CD4-positive, alpha-beta T cell treated with Interleukin-15 for 1 hour (primary cell): Measurements from ENCODE around the gene PPP2R2B.

ENCODE experiments used
- DNase-seq: peaks from one replicate; pipeline ENCODE4 v3.0.0-alpha.2; 2020

The PPP2R2B gene

DNA sequence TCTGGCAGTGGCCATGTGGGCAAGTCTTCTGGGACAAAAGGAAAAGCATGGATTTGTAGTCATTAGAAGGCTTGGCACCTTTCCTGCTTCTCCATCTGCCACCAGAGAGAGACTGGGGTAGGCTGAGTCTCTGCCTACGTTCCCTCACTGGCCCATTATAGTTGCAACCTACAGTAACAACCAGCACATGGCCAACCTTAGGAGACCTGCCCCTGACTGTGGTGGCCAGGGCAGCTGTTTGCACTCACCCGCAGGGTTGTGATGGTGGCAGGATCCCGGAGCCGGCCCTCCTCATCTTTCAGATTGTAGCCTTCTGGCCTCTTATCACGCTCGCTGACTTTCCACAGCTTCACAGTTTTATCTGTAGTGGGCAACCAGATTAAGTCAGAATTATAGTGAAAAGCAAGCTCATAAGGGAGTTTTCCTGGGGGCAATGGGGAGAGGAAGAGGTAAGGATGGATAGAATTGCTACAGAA is 187.6 kb downstream of the PPP2R2B start:
- no peak for DNase-seq

DNA sequence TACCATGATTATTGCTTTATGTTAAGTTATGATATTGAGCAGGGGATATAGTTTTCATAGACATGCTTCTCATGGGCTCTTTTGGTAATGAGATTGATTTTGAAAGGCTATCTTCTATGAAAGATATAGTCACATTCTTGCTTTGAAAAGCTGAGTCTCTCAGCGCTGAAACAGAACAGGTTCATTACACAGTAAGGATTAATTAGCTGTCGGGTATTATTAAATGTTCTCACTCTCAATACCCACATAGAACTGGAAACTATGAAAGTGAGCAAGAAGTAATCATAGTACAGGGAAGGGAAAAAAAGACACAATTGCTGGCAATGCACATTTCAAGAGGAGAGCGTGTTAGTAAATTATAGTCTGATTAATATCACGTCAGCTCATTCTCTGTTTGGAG is 190.9 kb downstream of the PPP2R2B start:
- DNase-seq, result no peak

- DNase-seq, result no peak
Measured at GRCh38 chr5:146683861-146684260, 194.7 kb downstream of the PPP2R2B start.

DNA sequence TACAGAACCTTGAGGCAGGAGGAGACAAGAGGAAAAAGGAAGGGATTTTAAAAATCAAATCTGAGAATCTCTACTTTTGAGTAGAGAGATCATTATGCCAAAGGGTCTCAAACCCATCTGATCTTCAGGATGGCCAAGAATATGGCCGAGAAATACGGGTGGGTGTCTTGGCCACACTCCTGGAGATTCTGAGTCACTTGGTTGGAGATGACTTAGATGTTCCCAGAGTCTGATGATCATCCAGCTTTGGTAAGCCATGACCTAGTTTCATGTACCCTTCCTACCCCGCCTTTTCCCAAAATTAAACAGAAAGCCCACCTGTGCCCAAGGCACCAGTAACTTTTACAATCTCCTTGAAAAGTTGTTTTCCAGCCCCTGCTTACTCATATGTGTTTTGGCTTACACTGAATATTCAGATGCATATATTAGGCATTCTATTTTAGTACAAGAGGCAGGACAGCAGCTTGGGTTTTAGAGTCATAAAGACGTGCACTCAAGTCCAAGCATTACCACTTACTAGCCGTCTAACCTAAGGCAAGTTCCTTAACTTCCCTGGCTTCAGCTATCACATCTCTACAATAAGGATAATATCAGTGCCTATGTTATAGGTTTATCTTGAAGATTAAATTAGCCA is 195.5 kb downstream of the PPP2R2B start:
- DNase-seq, result no peak

DNA sequence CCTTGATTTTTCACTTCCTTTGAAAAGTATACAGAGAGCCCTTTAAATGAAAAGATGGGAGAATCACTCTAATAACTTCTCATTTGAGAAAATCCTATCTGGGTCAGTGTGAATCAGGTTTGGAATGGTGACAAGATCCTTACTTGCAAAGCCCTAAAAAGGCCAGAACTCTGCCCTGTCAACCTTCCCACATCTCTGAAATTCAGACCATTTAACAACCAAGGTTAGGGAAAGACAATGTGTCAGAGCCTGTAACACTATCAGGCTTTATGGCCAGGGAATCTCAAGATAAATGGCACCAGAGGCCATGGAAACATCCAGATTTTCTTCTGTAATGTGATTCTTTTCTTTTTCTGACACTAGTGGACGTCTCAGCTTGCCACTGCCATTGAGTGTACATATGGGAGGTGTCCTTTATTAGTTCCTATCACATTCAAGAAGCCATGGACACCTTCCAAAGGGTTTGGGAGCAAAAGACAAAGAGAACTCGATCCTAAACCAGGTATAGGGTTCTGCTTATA is 196.9 kb downstream of the PPP2R2B start:
- no peak for DNase-seq

- DNase-seq, result no peak
Measured at GRCh38 chr5:146680846-146681584, 197.5 kb downstream of the PPP2R2B start.

- no peak for DNase-seq
Measured at GRCh38 chr5:146675636-146676035, 202.9 kb downstream of the PPP2R2B start.

- no peak for DNase-seq
Measured at GRCh38 chr5:146672866-146673265, 205.7 kb downstream of the PPP2R2B start.

GRCh38 chr5:146671561-146672295 is 206.8 kb downstream of the PPP2R2B start:
- DNase-seq, result no peak

GRCh38 chr5:146669656-146670055 is 208.9 kb downstream of the PPP2R2B start:
- DNase-seq, result no peak

DNA sequence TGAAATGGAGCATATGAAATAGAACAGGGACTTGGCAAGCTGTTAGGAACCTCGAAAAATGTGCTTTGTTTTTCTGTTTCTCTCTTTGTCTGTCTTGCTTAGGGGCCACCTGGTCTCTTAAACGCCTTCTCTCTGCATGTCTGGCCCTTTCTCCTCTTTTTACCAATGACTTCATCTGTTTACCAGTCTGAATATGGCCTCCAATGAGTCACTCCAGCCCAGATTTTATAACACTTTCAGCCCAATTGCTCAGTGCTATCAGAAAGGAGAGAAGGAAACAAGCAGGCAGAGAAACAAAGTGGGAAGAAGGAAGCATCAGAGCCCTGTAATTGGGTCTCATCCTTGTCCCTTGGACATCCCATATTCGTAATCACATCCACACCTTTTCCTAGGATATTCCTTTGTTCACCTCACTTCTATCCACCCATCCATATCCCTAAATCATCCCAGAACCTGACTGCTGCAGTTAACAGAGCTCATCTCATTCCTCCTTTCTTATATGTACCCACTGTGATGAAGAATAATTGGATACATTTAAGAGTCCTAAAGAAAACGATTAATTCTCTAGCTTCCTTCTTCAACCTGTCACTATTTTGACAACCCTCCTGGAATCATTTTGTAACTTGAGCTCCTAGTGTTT is 210.8 kb downstream of the PPP2R2B start:
- no peak for DNase-seq

DNA sequence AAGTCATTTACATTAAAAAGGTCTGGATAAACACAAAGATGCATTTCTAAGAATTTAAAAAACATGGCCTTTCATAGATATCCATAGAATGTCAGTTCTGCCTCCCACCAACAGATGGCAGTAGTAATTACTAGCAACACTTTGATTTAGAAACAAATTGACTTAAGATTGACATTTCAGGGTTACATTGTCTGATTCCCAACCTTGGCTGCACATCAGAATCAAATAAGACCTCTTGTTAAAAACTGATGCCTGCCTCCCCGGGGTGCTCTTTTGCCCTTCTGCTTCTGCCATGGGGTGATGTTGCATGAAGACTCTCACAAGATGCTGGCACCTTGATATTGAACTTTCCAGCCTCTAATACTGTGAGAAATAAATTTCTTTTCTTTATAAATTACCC is 216.3 kb downstream of the PPP2R2B start:
- DNase-seq, result no peak

- no peak for DNase-seq
Measured at GRCh38 chr5:146660376-146660960, 218.1 kb downstream of the PPP2R2B start.

- no peak for DNase-seq
Measured at GRCh38 chr5:146659961-146660360, 218.6 kb downstream of the PPP2R2B start.

DNA sequence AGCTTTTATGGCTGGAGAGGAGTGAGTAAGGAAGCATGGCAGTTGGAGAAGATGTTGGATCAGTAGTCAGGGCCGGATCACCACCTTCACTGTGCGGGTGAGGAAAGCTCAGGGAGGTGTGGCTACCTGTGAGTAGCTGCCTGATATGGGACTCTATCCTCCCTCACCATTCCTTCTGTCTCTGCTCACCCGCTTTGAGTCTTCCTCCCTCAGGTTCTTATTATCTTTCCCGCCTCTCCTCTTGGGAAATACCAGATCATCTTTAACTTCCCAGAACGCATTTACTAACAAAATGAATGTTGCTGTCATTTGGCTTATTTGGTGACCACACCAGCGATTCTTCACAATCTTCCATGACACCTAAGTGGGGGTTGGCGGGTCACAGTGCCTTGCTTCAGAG is 221.9 kb downstream of the PPP2R2B start:
- DNase-seq, result no peak

- no peak for DNase-seq
Measured at GRCh38 chr5:146653560-146653959, 225.0 kb downstream of the PPP2R2B start.

DNA sequence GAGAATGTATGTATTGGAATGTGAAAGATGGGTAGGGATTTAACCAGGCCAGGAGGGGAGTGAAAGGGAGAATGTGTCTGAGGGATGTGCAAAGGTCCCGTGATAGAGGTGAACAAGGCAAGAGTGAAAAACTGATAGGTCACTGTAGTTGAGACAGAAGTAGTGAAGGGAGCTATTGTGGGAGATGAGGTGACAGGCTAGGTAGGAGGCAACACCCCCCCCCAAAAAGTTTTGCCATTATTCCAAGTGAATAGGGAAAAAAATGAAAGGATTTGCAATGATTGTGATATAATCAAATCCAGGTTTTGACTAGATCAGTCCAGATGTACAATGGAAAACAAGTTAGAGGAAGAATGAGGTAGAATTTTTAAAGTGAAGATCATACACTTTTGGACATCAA is 226.0 kb downstream of the PPP2R2B start:
- DNase-seq, result no peak

GRCh38 chr5:146647656-146648199 is 230.8 kb downstream of the PPP2R2B start:
- DNase-seq, result no peak

- no peak for DNase-seq
Measured at GRCh38 chr5:146646441-146646840, 232.1 kb downstream of the PPP2R2B start.

- no peak for DNase-seq
Measured at GRCh38 chr5:146645342-146645741, 233.2 kb downstream of the PPP2R2B start.

DNA sequence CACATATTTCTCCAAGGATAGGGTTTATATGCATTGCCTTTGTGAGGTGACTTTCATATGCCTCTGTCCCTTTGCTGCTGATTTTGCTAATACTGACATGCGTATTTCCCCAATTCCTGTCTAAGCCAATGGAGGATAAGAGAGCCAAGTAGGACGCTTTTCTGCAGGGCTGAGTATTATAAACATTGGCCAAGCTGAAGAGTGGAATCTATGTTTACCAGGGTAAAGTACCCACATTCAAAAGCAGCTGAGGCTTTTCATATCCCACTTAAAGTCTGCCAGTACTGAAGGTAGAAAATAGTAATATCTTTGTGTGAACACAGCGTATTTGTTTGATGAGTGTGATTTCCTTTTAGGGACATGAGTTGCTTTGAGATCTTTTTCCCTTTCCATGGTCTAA is 233.7 kb downstream of the PPP2R2B start:
- DNase-seq, result no peak

- DNase-seq, result no peak
Measured at GRCh38 chr5:146643776-146644175, 234.8 kb downstream of the PPP2R2B start.
